ENCODE data around the gene RDH5. TPM values are rescaled to one million over a fixed set of nuclear protein-coding genes. Genes with fewer than 3 reads are reported as not detected.

The RDH5 gene
- total RNA-seq, 1 donor from 2014 or later: 3.0 TPM

GRCh38 chr12:55716582-55716957 is 3.6 kb upstream of the RDH5 start:
- H3K4me3 Mint-ChIP-seq: peak overlapping the region; percentile 92
- Histone ChIP-seq H2AFZ (replicated peaks) (peak overlapping the region; percentile 87), H3K79me2 (ENCODE audit: low read depth) (peaks cover 16% of the 10 kb centered on the region), H3K9me3 (ENCODE audit: low read depth) (no peaks in the 10 kb centered on the region), H3K4me1 (peaks cover 31% of the 10 kb centered on the region), H3K4me3 (peak overlapping the region; percentile 88), H3F3A (ENCODE audit: low read depth) (peaks cover 38% of the 10 kb centered on the region), H3K4me2 (peak overlapping the region; percentile 79), H3K36me3 (no peaks in the 10 kb centered on the region), H3K9ac (peak overlapping the region; percentile 59), H3K27me3 (peaks cover 12% of the 10 kb centered on the region), H4K20me1 (ENCODE audit: low read depth) (no peaks in the 10 kb centered on the region), H3K27ac (peak overlapping the region; percentile 85)
- DNase-seq (ENCODE audit: low spot score): no peak
- H3K9me3 Mint-ChIP-seq: peaks cover 6% of the 10 kb centered on the region
- TF ChIP-seq, protein P1, sequence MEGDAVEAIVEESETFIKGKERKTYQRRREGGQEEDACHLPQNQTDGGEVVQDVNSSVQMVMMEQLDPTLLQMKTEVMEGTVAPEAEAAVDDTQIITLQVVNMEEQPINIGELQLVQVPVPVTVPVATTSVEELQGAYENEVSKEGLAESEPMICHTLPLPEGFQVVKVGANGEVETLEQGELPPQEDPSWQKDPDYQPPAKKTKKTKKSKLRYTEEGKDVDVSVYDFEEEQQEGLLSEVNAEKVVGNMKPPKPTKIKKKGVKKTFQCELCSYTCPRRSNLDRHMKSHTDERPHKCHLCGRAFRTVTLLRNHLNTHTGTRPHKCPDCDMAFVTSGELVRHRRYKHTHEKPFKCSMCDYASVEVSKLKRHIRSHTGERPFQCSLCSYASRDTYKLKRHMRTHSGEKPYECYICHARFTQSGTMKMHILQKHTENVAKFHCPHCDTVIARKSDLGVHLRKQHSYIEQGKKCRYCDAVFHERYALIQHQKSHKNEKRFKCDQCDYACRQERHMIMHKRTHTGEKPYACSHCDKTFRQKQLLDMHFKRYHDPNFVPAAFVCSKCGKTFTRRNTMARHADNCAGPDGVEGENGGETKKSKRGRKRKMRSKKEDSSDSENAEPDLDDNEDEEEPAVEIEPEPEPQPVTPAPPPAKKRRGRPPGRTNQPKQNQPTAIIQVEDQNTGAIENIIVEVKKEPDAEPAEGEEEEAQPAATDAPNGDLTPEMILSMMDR (IDR thresholded peaks at IDR 0.05): no peak
- no peak for TF ChIP-seq EZH2 (IDR thresholded peaks at IDR 0.05)
- no peak for TF ChIP-seq EZH2phosphoT487 (IDR thresholded peaks at IDR 0.05)
- peak overlapping the region; percentile 79 for H3K27ac Mint-ChIP-seq
- H3K27me3 Mint-ChIP-seq (ENCODE audit: insufficient read depth, low read depth): peaks cover 20% of the 10 kb centered on the region
- H3K36me3 Mint-ChIP-seq: peaks cover 3% of the 10 kb centered on the region
- peaks cover 41% of the 10 kb centered on the region for H3K4me1 Mint-ChIP-seq

DNA sequence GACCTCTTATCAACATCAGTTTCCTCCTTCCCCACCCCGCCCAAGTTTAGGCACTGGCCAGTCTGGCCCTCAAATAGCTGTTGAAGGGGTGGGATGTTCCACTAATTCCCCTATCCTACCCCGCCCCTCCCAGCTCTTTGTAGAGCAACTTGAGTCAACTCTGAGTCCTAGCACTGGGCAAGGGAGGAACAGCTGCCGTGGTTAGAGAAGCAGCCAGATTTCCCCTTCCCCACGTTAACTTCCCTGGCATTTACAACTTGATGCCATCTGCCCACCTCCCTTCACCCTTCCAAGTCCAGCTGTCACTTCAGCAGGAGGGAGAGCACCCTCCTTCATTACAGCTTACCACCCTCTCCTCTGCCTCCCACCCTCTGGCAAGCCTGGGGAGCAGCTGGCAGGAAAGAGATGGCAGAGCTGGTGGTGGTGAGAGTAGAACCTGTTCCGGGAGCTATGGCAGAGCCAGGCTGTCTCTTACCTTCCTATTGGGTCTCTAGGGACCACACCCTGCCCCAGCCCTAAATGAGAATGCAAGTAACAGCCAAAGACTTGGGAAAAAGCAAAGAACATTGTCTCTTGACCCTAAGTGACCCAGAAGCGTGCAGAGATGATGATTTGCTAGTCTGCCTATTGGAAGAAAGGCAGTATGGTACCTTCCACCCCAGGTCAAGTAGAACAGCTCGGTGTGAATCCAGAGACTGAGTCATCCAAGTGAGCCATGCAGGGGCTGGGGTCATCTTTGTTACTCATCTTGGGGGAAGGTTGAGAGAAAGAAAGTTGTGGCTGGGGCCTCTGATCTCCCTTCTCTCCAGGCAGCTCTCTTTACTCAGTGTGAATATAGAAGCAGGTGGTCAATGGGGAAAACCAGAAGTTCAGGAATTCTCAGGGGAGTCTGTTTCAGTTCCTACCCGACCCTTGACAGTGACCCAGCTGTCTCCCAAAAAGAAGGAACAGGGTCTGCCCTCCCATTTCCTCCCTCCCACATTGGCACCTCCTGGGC is 2.9 kb upstream of the RDH5 start:
- peaks cover 31% of the 10 kb centered on the region for H3K4me1 ChIP-seq
- H3K36me3 ChIP-seq: no peaks in the 10 kb centered on the region
- peaks cover 4% of the 10 kb centered on the region for H3K27me3 ChIP-seq
- TF ChIP-seq, protein P1 (IDR thresholded peaks at IDR 0.05): no peak
- TF ChIP-seq EZH2phosphoT487 (IDR thresholded peaks at IDR 0.05) (no peak), EZH2 (IDR thresholded peaks at IDR 0.05) (no peak)
- Mint-ChIP-seq H3K27me3 (ENCODE audit: insufficient read depth, low read depth) (peaks cover 20% of the 10 kb centered on the region), H3K4me1 (peaks cover 41% of the 10 kb centered on the region), H3K4me3 (peak overlapping the region; percentile 92), H3K27ac (peak overlapping the region; percentile 63), H3K9me3 (peaks cover 6% of the 10 kb centered on the region), H3K36me3 (peaks cover 3% of the 10 kb centered on the region)
- H4K20me1 ChIP-seq (ENCODE audit: low read depth): no peaks in the 10 kb centered on the region
- H3K79me2 ChIP-seq (ENCODE audit: low read depth): peaks cover 16% of the 10 kb centered on the region
- H3K4me2 ChIP-seq: peak overlapping the region; percentile 79
- DNase-seq (ENCODE audit: low spot score): peak; percentile 43
- H3F3A ChIP-seq (ENCODE audit: low read depth): peaks cover 38% of the 10 kb centered on the region
- peak overlapping the region; percentile 87 for H2AFZ ChIP-seq (replicated peaks)
- H3K9ac ChIP-seq: no peak overlapping the region
- H3K4me3 ChIP-seq: peak overlapping the region; percentile 88
- H3K27ac ChIP-seq: peak overlapping the region; percentile 86
- no peaks in the 10 kb centered on the region for H3K9me3 ChIP-seq (ENCODE audit: low read depth)

- Histone ChIP-seq H2AFZ (replicated peaks) (no peak overlapping the region), H3K4me3 (peak overlapping the region; percentile 88), H3K36me3 (no peaks in the 10 kb centered on the region), H3K27me3 (no peaks in the 10 kb centered on the region), H3K27ac (peak overlapping the region; percentile 86), H3F3A (ENCODE audit: low read depth) (peaks cover 38% of the 10 kb centered on the region), H3K9me3 (ENCODE audit: low read depth) (no peaks in the 10 kb centered on the region), H3K4me1 (peaks cover 31% of the 10 kb centered on the region), H4K20me1 (ENCODE audit: low read depth) (no peaks in the 10 kb centered on the region), H3K4me2 (peak overlapping the region; percentile 79), H3K9ac (peak overlapping the region; percentile 27), H3K79me2 (ENCODE audit: low read depth) (peaks cover 16% of the 10 kb centered on the region)
- DNase-seq (ENCODE audit: low spot score): peak; percentile 77
- peaks cover 3% of the 10 kb centered on the region for H3K36me3 Mint-ChIP-seq
- peaks cover 6% of the 10 kb centered on the region for H3K9me3 Mint-ChIP-seq
- H3K4me1 Mint-ChIP-seq: peaks cover 41% of the 10 kb centered on the region
- H3K4me3 Mint-ChIP-seq: peak overlapping the region; percentile 92
- H3K27me3 Mint-ChIP-seq (ENCODE audit: insufficient read depth, low read depth): peaks cover 20% of the 10 kb centered on the region
- peak overlapping the region; percentile 97 for H3K27ac Mint-ChIP-seq
- TF ChIP-seq EZH2phosphoT487 (IDR thresholded peaks at IDR 0.05): no peak
- TF ChIP-seq, protein P1 (IDR thresholded peaks at IDR 0.05): no peak
- TF ChIP-seq EZH2 (IDR thresholded peaks at IDR 0.05): no peak
Measured at GRCh38 chr12:55718015-55718414, 2.2 kb upstream of the RDH5 start.

Measured in neural progenitor cell (in vitro differentiated cells).